H9 (cell line): ENCODE measurements around the gene PHACTR1. TPM values are rescaled to one million over a fixed set of nuclear protein-coding genes. Genes with fewer than 3 reads are reported as not detected.

ENCODE experiments used
- DNase-seq: peaks from one replicate; pipeline ENCODE4 v3.0.0-alpha.2; 2017
- H2AFZ ChIP-seq: one replicate; pipeline ENCODE4 v1.6.1; 2013; ENCODE audit warnings: mild to moderate bottlenecking, low read length, control low read depth, moderate library complexity
- H2AK5ac ChIP-seq: 2 replicates; pipeline ENCODE4 v1.6.1; 2013; ENCODE audit warnings: low read length, control low read depth, mixed read lengths; ENCODE audit not compliant: insufficient read length
- H2BK120ac ChIP-seq: one replicate; pipeline ENCODE4 v1.6.1; 2013; ENCODE audit warnings: low read depth, mild to moderate bottlenecking, low read length, control low read depth, inconsistent platforms; ENCODE audit not compliant: poor library complexity, severe bottlenecking
- H2BK12ac ChIP-seq: 2 replicates; pipeline ENCODE4 v1.6.1; 2013; ENCODE audit warnings: low read length, control low read depth, mixed read lengths, low read depth; ENCODE audit not compliant: insufficient read length
- H2BK15ac ChIP-seq: 2 replicates; pipeline ENCODE4 v1.6.1; 2013; ENCODE audit warnings: low read depth, low read length, control low read depth
- H2BK20ac ChIP-seq: one replicate; pipeline ENCODE4 v1.6.1; 2013; ENCODE audit warnings: low read depth, mild to moderate bottlenecking, low read length, control low read depth, inconsistent platforms; ENCODE audit not compliant: poor library complexity, severe bottlenecking
- H2BK5ac ChIP-seq: 2 replicates; pipeline ENCODE4 v1.6.1; 2013; ENCODE audit warnings: low read length, control low read depth, mixed read lengths; ENCODE audit not compliant: insufficient read length
- H3K14ac ChIP-seq: 2 replicates; pipeline ENCODE4 v1.6.1; 2013; ENCODE audit warnings: low read length, control low read depth; ENCODE audit not compliant: insufficient read depth
- H3K18ac ChIP-seq: 2 replicates; pipeline ENCODE4 v1.6.1; 2013; ENCODE audit warnings: low read depth, mild to moderate bottlenecking, mixed read lengths, low read length, control low read depth; ENCODE audit not compliant: insufficient read length
- H3K23ac ChIP-seq: 2 replicates; pipeline ENCODE4 v1.6.1; 2013; ENCODE audit warnings: low read length, control low read depth, mixed read lengths, low read depth; ENCODE audit not compliant: insufficient read length
- H3K23me2 ChIP-seq: 2 replicates; pipeline ENCODE4 v1.6.1; 2013; ENCODE audit warnings: low read depth, mild to moderate bottlenecking, mixed read lengths, low read length, control low read depth; ENCODE audit not compliant: insufficient read length, poor library complexity, severe bottlenecking
- H3K27ac ChIP-seq: 2 replicates; pipeline ENCODE4 v1.5.1; 2013; ENCODE audit warnings: low read length, control low read depth, mixed read lengths, low read depth; ENCODE audit not compliant: insufficient read length
- H3K27me3 ChIP-seq: 2 replicates; pipeline ENCODE4 v1.6.1; 2013; ENCODE audit warnings: low read length, control low read depth, inconsistent platforms; ENCODE audit not compliant: insufficient read depth
- H3K4ac ChIP-seq: 2 replicates; pipeline ENCODE4 v1.6.1; 2013; ENCODE audit warnings: low read depth, mild to moderate bottlenecking, control low read depth, inconsistent platforms, low read length, moderate library complexity
- H3K4me1 ChIP-seq: 2 replicates; pipeline ENCODE4 v1.6.1; 2013; ENCODE audit warnings: low read length, control low read depth, inconsistent platforms; ENCODE audit not compliant: insufficient read depth
- H3K4me2 ChIP-seq: 2 replicates; pipeline ENCODE4 v1.6.1; 2013; ENCODE audit warnings: low read length, control low read depth, mixed read lengths; ENCODE audit not compliant: insufficient read length, insufficient read depth
- H3K56ac ChIP-seq: 2 replicates; pipeline ENCODE4 v1.6.1; 2013; ENCODE audit warnings: low read depth, mild to moderate bottlenecking, mixed read lengths, low read length, control low read depth; ENCODE audit not compliant: insufficient read length
- H3K79me1 ChIP-seq: 2 replicates; pipeline ENCODE4 v1.6.1; 2013; ENCODE audit warnings: low read depth, mild to moderate bottlenecking, moderate library complexity, low read length, control low read depth, inconsistent platforms; ENCODE audit not compliant: insufficient read depth, poor library complexity, severe bottlenecking
- H3K79me2 ChIP-seq: 2 replicates; pipeline ENCODE4 v1.6.1; 2013; ENCODE audit warnings: low read length, control low read depth, inconsistent platforms; ENCODE audit not compliant: insufficient read depth
- H3K9ac ChIP-seq: 2 replicates; pipeline ENCODE4 v1.6.1; 2013; ENCODE audit warnings: low read length, control low read depth, mixed read lengths; ENCODE audit not compliant: insufficient read length; ENCODE audit errors: extremely low read depth
- H3K9me3 ChIP-seq: one replicate; pipeline ENCODE4 v1.6.1; 2013; ENCODE audit warnings: low read depth, low read length, inconsistent platforms; ENCODE audit not compliant: control insufficient read depth
- H3T11ph ChIP-seq: one replicate; pipeline ENCODE4 v1.6.1; 2013; ENCODE audit warnings: mild to moderate bottlenecking, low read length, control low read depth, inconsistent platforms
- H4K20me1 ChIP-seq: one replicate; pipeline ENCODE4 v1.6.1; 2013; ENCODE audit not compliant: control insufficient read depth, insufficient read length, insufficient read depth
- H4K5ac ChIP-seq: 2 replicates; pipeline ENCODE4 v1.6.1; 2013; ENCODE audit warnings: low read depth, mild to moderate bottlenecking, mixed read lengths, low read length, control low read depth; ENCODE audit not compliant: insufficient read length
- H4K8ac ChIP-seq: replicated peaks from 2 replicates; pipeline ENCODE4 v1.6.1; 2013; ENCODE audit warnings: low read length, control low read depth, mixed read lengths, low read depth; ENCODE audit not compliant: insufficient read length
- H4K91ac ChIP-seq: 2 replicates; pipeline ENCODE4 v1.6.1; 2013; ENCODE audit warnings: low read depth, mild to moderate bottlenecking, moderate library complexity, mixed read lengths, low read length, control low read depth; ENCODE audit not compliant: insufficient read length
- H3K27ac Mint-ChIP-seq, 3 experiments: 2 replicates in 2 of 3; 3 replicates in 1 of 3; pipeline ENCODE4 v1.8.0; 2020 to 2021; ENCODE audit warnings: mixed read lengths in 3 of 3, mild to moderate bottlenecking in 1 of 3, moderate library complexity in 1 of 3
- H3K27me3 Mint-ChIP-seq: 2 replicates; pipeline ENCODE4 v1.8.0; 2021; ENCODE audit warnings: low read depth, mild to moderate bottlenecking, moderate library complexity, mixed read lengths
- H3K36me3 Mint-ChIP-seq, 3 experiments: 2 replicates in 2 of 3; 3 replicates in 1 of 3; pipeline ENCODE4 v1.8.0; 2020 to 2021; ENCODE audit warnings: low read depth in 3 of 3, mixed read lengths in 3 of 3; ENCODE audit not compliant: insufficient read depth in 1 of 3
- H3K4me1 Mint-ChIP-seq, 2 experiments: 2 replicates each; pipeline ENCODE4 v1.8.0; 2020; ENCODE audit warnings: mixed read lengths in 2 of 2
- H3K4me3 Mint-ChIP-seq, 2 experiments: 2 replicates in 1 of 2; 3 replicates in 1 of 2; pipeline ENCODE4 v1.8.0; 2020 to 2021; ENCODE audit warnings: mild to moderate bottlenecking in 2 of 2, mixed read lengths in 2 of 2, moderate library complexity in 1 of 2
- H3K9me3 Mint-ChIP-seq, 2 experiments: 2 replicates in 1 of 2; 3 replicates in 1 of 2; pipeline ENCODE4 v1.8.0; 2020; ENCODE audit warnings: mild to moderate bottlenecking in 2 of 2, mixed read lengths in 2 of 2, moderate library complexity in 1 of 2
- WGBS: extraction: QIAGEN DNeasy Blood & Tissue Kit; methylation state at CpG from one replicate; pipeline ENCODE4 v1.1.7; 2013; ENCODE audit warnings: missing lambda C conversion rate, low lambda C conversion rate, mixed read lengths; ENCODE audit not compliant: insufficient read length; ENCODE audit errors: extremely low coverage; 5-methylcytosine and 5-hydroxymethylcytosine counted together
- total RNA-seq: library from RNA; stranded (reverse); gene quantifications from 2 replicates; pipeline ENCODE4 v1.2.1, GENCODE V29; 2021
- TF ChIP-seq, protein P1 (sequence below): fragments of 200-600 bp; sonication (generic); conservative IDR thresholded peaks from 3 replicates; pipeline ENCODE4 v1.8.0; 2021; ENCODE audit warnings: antibody characterized with exemption, mild to moderate bottlenecking

The PHACTR1 gene
- total RNA-seq, 1 experiment from 2014 or later: 15.9 TPM

DNA sequence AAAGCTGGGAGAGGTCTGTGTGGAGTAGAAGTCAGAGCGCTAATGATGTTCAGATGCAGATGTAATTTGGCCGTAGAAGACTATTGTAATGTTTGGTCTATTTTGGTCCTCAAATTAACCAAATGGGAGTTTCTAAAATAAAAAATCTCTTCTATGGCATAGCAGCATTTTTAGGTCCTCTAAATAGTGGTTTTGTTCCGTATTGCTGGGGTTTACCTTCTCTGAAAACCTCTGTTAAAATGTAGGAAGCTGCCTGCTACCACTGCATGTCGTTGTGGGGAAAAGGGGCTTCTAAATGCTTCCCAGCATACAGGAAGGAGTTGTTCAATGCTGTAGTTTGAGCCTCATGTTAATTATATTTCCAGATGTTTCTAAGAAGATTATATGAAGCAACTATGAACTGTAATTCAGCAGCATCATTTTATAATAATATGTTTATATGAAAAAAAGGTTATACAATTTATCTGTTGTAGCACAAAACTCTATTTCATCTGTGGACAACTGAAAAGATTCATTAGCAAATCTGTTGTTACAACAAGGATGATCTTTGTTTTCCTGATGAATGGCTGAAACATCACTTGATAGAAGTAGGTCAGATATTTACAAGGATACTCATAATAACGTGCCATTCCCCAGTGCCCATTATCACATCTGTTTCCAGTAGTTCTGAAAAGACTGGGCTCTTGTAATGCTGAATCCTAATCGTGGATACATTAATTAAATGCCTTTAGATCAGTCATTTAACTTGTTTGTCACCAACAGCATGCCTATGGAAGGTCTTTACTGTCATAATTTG, 355.2 kb downstream of the PHACTR1 start:
- Histone ChIP-seq H3K79me1 (no peaks in the 10 kb centered on the region), H3K23ac (no peak overlapping the region), H3K23me2 (no peaks in the 10 kb centered on the region), H2BK5ac (no peak overlapping the region), H3T11ph (no peak overlapping the region), H2AK5ac (no peak overlapping the region), H3K9me3 (no peaks in the 10 kb centered on the region), H3K27ac (no peak overlapping the region), H2BK12ac (no peak overlapping the region), H4K20me1 (no peaks in the 10 kb centered on the region), H3K79me2 (no peaks in the 10 kb centered on the region), H3K4me1 (no peaks in the 10 kb centered on the region), H4K91ac (no peak overlapping the region), H3K18ac (no peak overlapping the region), H4K8ac (no peak overlapping the region), H3K4ac (no peak overlapping the region), H2AFZ (no peak overlapping the region), H2BK120ac (no peak overlapping the region), H2BK20ac (no peak overlapping the region), H3K27me3 (no peaks in the 10 kb centered on the region), H3K4me2 (no peak overlapping the region), H2BK15ac (no peak overlapping the region), H3K9ac (no peak overlapping the region), H4K5ac (no peak overlapping the region), H3K56ac (no peak overlapping the region), H3K14ac (no peak overlapping the region)
- TF ChIP-seq, protein P1, sequence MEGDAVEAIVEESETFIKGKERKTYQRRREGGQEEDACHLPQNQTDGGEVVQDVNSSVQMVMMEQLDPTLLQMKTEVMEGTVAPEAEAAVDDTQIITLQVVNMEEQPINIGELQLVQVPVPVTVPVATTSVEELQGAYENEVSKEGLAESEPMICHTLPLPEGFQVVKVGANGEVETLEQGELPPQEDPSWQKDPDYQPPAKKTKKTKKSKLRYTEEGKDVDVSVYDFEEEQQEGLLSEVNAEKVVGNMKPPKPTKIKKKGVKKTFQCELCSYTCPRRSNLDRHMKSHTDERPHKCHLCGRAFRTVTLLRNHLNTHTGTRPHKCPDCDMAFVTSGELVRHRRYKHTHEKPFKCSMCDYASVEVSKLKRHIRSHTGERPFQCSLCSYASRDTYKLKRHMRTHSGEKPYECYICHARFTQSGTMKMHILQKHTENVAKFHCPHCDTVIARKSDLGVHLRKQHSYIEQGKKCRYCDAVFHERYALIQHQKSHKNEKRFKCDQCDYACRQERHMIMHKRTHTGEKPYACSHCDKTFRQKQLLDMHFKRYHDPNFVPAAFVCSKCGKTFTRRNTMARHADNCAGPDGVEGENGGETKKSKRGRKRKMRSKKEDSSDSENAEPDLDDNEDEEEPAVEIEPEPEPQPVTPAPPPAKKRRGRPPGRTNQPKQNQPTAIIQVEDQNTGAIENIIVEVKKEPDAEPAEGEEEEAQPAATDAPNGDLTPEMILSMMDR: no peak
- H3K36me3 Mint-ChIP-seq: no peaks in the 10 kb centered on the region
- H3K9me3 Mint-ChIP-seq: no peaks in the 10 kb centered on the region
- WGBS: no CpG with 5 or more reads among the region's 6 CpGs
- no peak overlapping the region for H3K4me3 Mint-ChIP-seq
- no peak for DNase-seq
- peaks cover 10 to 12% of the 10 kb centered on the region in 2 experiments for H3K4me1 Mint-ChIP-seq
- no peaks in the 10 kb centered on the region; the same call in 1 of the 2 replicates for H3K27me3 Mint-ChIP-seq
- no peak overlapping the region for H3K27ac Mint-ChIP-seq
